Liver (tissue), 9 donors: ENCODE results near the gene CD300H. TPM values are rescaled to one million over a fixed set of nuclear protein-coding genes. Genes with fewer than 3 reads are reported as not detected.

Experiments
- DNase-seq: peaks from one replicate; pipeline ENCODE4 v3.0.0-alpha.2; 2017; ENCODE audit warnings: low spot score
- H3K27ac ChIP-seq, 2 donors: one replicate each; pipeline ENCODE4 v1.7.0; 2013; ENCODE audit warnings: inconsistent platforms in 2 of 2, low read length in 2 of 2, control low read depth in 1 of 2, low read depth in 1 of 2, mild to moderate bottlenecking in 1 of 2
- H3K27me3 ChIP-seq, 4 donors: one replicate each; pipeline versions ENCODE4 v1.6.1 to v1.7.0; 2013; ENCODE audit warnings: low read length in 3 of 4, inconsistent platforms in 1 of 4, mild to moderate bottlenecking in 1 of 4, moderate library complexity in 1 of 4; ENCODE audit not compliant: control insufficient read depth in 4 of 4, insufficient read depth in 4 of 4
- H3K36me3 ChIP-seq, 4 donors: one replicate each; pipeline versions ENCODE4 v1.6.1 to v1.7.0; 2013; ENCODE audit warnings: low read length in 3 of 4, mild to moderate bottlenecking in 3 of 4, low read depth in 1 of 4, moderate library complexity in 1 of 4; ENCODE audit not compliant: control insufficient read depth in 4 of 4, insufficient read depth in 3 of 4
- H3K4me1 ChIP-seq, 4 donors: one replicate each; pipeline versions ENCODE4 v1.6.1 to v1.7.0; 2013; ENCODE audit warnings: low read length in 3 of 4, mild to moderate bottlenecking in 3 of 4, moderate library complexity in 1 of 4; ENCODE audit not compliant: control insufficient read depth in 4 of 4, insufficient read depth in 4 of 4
- H3K4me3 ChIP-seq, 3 donors: one replicate each; pipeline versions ENCODE4 v1.6.1 to v1.7.0; 2013; ENCODE audit warnings: low read length in 3 of 3, control low read depth in 1 of 3, low read depth in 1 of 3, mild to moderate bottlenecking in 1 of 3
- H3K9ac ChIP-seq, 2 donors: one replicate each; pipeline ENCODE4 v1.7.0; 2013; ENCODE audit warnings: low read length in 2 of 2, mild to moderate bottlenecking in 2 of 2, moderate library complexity in 2 of 2, control low read depth in 1 of 2, low read depth in 1 of 2
- H3K9me3 ChIP-seq, 4 donors: one replicate each; pipeline versions ENCODE4 v1.6.1 to v1.7.0; 2013; ENCODE audit warnings: low read length in 3 of 4; ENCODE audit not compliant: control insufficient read depth in 4 of 4
- EGR1 ChIP-seq, 2 donors: IDR thresholded peaks; 2 replicates each; pipeline ENCODE4 v1.6.1; 2016 to 2018; ENCODE audit warnings: antibody characterized with exemption in 2 of 2, low read depth in 2 of 2
- FOXA1 ChIP-seq: IDR thresholded peaks from 2 replicates; pipeline ENCODE4 v1.6.1; 2016; ENCODE audit warnings: antibody characterized with exemption
- FOXA2 ChIP-seq: IDR thresholded peaks from 2 replicates; pipeline ENCODE4 v1.6.1; 2016; ENCODE audit warnings: antibody characterized with exemption
- GABPA ChIP-seq, 2 donors: IDR thresholded peaks in 1 of 2; conservative IDR thresholded peaks in 1 of 2; 2 replicates each; pipeline ENCODE4 v1.6.1; 2016; ENCODE audit warnings: antibody characterized with exemption in 2 of 2, mild to moderate bottlenecking in 1 of 2, moderate library complexity in 1 of 2
- HNF4A ChIP-seq, 2 donors: conservative IDR thresholded peaks; 2 replicates each; pipeline ENCODE4 v1.6.1; 2016; ENCODE audit warnings: antibody characterized with exemption in 2 of 2, mild to moderate bottlenecking in 2 of 2
- HNF4G ChIP-seq: IDR thresholded peaks from 2 replicates; pipeline ENCODE4 v1.6.1; 2016; ENCODE audit warnings: antibody characterized with exemption
- JUND ChIP-seq, 2 donors: IDR thresholded peaks; 2 replicates each; pipeline ENCODE4 v1.6.1; 2016; ENCODE audit warnings: antibody characterized with exemption in 2 of 2
- NR2F2 ChIP-seq: IDR thresholded peaks from 2 replicates; pipeline ENCODE4 v1.6.1; 2016; ENCODE audit warnings: antibody characterized with exemption
- RXRA ChIP-seq, 2 donors: IDR thresholded peaks; 2 replicates each; pipeline ENCODE4 v1.6.1; 2017 to 2018; ENCODE audit warnings: antibody characterized with exemption in 2 of 2, mild to moderate bottlenecking in 1 of 2
- SP1 ChIP-seq: IDR thresholded peaks from 2 replicates; pipeline ENCODE4 v1.6.1; 2018; ENCODE audit warnings: antibody characterized with exemption, mild to moderate bottlenecking
- TAF1 ChIP-seq: conservative IDR thresholded peaks from 2 replicates; pipeline ENCODE4 v1.6.1; 2016; ENCODE audit warnings: antibody characterized with exemption, mild to moderate bottlenecking
- YY1 ChIP-seq: IDR thresholded peaks from 2 replicates; pipeline ENCODE4 v1.6.1; 2016; ENCODE audit warnings: antibody characterized with exemption, mild to moderate bottlenecking
- WGBS: extraction: QIAGEN DNeasy Blood & Tissue Kit; methylation state at CpG from one replicate; pipeline ENCODE4 v1.1.7; 2013; 5-methylcytosine and 5-hydroxymethylcytosine counted together
- polyA plus RNA-seq, 2 donors: library from polyadenylated mRNA; stranded (reverse) in 1 of 2; unstranded in 1 of 2; fragments of 200-250 nt in 1 of 2; fragments of >200 nt in 1 of 2; fragmentation: Nextera tagmentation in 1 of 2; extraction: Ambion mirVana in 1 of 2; gene quantifications; one replicate each; pipeline versions ENCODE4 v1.2.1 to v1.2.3, GENCODE V29; 2013 to 2015
- total RNA-seq, 2 donors: library from RNA; depleted of rRNA; stranded (reverse); fragments of >200 nt; gene quantifications; one replicate each; pipeline ENCODE4 v1.2.3, GENCODE V29; 2014
- TF ChIP-seq, protein P1 (sequence below): IDR thresholded peaks from 2 replicates; pipeline ENCODE4 v1.6.1; 2016; ENCODE audit warnings: antibody characterized with exemption
- TF ChIP-seq, protein P2 (sequence below): fragments of 150-350 bp; IDR thresholded peaks from 2 replicates; pipeline ENCODE4 v1.5.1; 2017; ENCODE audit warnings: improper control_type of control experiment, low read depth, low read length; ENCODE audit not compliant: missing input control
- TF ChIP-seq, protein P3 (sequence below): IDR thresholded peaks from 2 replicates; pipeline ENCODE4 v1.6.1; 2016; ENCODE audit warnings: antibody characterized with exemption
- TF ChIP-seq, protein P4 (sequence below): IDR thresholded peaks from 2 replicates; pipeline ENCODE4 v1.6.1; 2016; ENCODE audit warnings: antibody characterized with exemption, mild to moderate bottlenecking
- TF ChIP-seq, protein P5 (sequence below): IDR thresholded peaks from 2 replicates; pipeline ENCODE4 v1.6.1; 2016; ENCODE audit warnings: antibody characterized with exemption
- donor health status: healthy.
- donor health status: healthy.
- donor health status: healthy.
- donor health status: healthy.
- donor health status: healthy.

Gene CD300H
- total and polyA plus RNA-seq, 4 donors: 0.47 TPM; not detected in 3

DNA sequence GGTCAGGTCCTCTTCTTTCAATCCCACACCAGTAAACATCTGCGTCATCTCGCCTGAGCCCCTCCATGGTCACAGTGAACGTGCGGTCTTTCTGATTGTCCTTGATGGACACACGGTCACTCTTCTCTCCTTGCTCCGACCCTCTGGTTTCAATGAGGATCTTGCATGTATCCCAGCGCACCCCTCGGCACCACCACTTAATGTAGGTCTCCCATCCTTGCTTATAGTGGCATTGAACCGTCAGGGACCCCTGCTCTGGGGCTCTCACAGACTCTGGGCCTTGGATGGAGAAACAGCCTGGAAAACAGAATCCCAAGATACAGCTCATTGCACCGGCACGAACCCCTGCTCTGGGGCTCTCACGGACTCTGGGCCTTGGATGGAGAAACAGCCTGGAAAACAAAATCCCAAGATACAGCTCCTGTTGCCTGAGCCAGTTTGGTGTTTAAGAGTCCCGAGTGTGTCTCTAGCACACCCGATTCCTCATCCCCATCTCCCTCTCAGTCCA, 41.5 kb downstream of the CD300H start:
- peak; percentile 19 for DNase-seq
- no peaks in the 10 kb centered on the region for H3K36me3 ChIP-seq
- no peak overlapping the region for H3K9ac ChIP-seq
- no peak overlapping the region for H3K27ac ChIP-seq
- no peaks in the 10 kb centered on the region for H3K4me1 ChIP-seq
- no peak for TF ChIP-seq FOXA1
- TF ChIP-seq FOXA2: no peak
- TF ChIP-seq, protein P1, sequence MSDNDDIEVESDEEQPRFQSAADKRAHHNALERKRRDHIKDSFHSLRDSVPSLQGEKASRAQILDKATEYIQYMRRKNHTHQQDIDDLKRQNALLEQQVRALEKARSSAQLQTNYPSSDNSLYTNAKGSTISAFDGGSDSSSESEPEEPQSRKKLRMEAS: no peak
- 84% methylated on average over 14 of the region's 14 CpGs for WGBS
- H3K27me3 ChIP-seq: peaks cover 0 to 3% (median 0%) of the 10 kb centered on the region in 4 donors
- no peaks in the 10 kb centered on the region for H3K9me3 ChIP-seq
- no peak overlapping the region for H3K4me3 ChIP-seq

DNA sequence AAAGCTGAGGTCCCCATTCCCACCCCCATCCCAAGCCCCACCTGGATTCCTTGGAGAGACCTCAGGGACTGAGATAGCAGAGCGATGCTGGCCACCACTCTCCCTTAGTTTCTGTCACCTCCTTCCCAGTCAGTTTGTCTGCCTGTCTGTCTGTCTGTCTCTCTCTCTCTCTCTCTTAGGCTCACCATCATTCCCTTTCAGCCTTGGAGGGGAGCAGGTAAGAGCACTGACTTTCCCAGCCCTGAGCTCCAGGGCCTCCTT, 41.9 kb downstream of the CD300H start:
- no peak for DNase-seq
- Histone ChIP-seq H3K9ac (no peak overlapping the region), H3K27ac (no peak overlapping the region), H3K9me3 (no peaks in the 10 kb centered on the region), H3K36me3 (no peaks in the 10 kb centered on the region), H3K4me1 (no peaks in the 10 kb centered on the region), H3K27me3 (peaks cover 0 to 3% (median 0%) of the 10 kb centered on the region in 4 donors), H3K4me3 (no peak overlapping the region)
- 82% methylated on average over 1 of the region's 1 CpG for WGBS
- TF ChIP-seq, protein P2, sequence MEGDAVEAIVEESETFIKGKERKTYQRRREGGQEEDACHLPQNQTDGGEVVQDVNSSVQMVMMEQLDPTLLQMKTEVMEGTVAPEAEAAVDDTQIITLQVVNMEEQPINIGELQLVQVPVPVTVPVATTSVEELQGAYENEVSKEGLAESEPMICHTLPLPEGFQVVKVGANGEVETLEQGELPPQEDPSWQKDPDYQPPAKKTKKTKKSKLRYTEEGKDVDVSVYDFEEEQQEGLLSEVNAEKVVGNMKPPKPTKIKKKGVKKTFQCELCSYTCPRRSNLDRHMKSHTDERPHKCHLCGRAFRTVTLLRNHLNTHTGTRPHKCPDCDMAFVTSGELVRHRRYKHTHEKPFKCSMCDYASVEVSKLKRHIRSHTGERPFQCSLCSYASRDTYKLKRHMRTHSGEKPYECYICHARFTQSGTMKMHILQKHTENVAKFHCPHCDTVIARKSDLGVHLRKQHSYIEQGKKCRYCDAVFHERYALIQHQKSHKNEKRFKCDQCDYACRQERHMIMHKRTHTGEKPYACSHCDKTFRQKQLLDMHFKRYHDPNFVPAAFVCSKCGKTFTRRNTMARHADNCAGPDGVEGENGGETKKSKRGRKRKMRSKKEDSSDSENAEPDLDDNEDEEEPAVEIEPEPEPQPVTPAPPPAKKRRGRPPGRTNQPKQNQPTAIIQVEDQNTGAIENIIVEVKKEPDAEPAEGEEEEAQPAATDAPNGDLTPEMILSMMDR: no peak
- TF ChIP-seq YY1: no peak
- TF ChIP-seq, protein P3, sequence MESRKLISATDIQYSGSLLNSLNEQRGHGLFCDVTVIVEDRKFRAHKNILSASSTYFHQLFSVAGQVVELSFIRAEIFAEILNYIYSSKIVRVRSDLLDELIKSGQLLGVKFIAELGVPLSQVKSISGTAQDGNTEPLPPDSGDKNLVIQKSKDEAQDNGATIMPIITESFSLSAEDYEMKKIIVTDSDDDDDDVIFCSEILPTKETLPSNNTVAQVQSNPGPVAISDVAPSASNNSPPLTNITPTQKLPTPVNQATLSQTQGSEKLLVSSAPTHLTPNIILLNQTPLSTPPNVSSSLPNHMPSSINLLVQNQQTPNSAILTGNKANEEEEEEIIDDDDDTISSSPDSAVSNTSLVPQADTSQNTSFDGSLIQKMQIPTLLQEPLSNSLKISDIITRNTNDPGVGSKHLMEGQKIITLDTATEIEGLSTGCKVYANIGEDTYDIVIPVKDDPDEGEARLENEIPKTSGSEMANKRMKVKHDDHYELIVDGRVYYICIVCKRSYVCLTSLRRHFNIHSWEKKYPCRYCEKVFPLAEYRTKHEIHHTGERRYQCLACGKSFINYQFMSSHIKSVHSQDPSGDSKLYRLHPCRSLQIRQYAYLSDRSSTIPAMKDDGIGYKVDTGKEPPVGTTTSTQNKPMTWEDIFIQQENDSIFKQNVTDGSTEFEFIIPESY: no peak
- TF ChIP-seq TAF1: no peak
- TF ChIP-seq JUND (IDR thresholded peaks at IDR 0.05): no peak
- TF ChIP-seq HNF4G: no peak
- TF ChIP-seq RXRA (IDR thresholded peaks at IDR 0.05): no peak
- no peak for TF ChIP-seq SP1
- TF ChIP-seq, protein P4, sequence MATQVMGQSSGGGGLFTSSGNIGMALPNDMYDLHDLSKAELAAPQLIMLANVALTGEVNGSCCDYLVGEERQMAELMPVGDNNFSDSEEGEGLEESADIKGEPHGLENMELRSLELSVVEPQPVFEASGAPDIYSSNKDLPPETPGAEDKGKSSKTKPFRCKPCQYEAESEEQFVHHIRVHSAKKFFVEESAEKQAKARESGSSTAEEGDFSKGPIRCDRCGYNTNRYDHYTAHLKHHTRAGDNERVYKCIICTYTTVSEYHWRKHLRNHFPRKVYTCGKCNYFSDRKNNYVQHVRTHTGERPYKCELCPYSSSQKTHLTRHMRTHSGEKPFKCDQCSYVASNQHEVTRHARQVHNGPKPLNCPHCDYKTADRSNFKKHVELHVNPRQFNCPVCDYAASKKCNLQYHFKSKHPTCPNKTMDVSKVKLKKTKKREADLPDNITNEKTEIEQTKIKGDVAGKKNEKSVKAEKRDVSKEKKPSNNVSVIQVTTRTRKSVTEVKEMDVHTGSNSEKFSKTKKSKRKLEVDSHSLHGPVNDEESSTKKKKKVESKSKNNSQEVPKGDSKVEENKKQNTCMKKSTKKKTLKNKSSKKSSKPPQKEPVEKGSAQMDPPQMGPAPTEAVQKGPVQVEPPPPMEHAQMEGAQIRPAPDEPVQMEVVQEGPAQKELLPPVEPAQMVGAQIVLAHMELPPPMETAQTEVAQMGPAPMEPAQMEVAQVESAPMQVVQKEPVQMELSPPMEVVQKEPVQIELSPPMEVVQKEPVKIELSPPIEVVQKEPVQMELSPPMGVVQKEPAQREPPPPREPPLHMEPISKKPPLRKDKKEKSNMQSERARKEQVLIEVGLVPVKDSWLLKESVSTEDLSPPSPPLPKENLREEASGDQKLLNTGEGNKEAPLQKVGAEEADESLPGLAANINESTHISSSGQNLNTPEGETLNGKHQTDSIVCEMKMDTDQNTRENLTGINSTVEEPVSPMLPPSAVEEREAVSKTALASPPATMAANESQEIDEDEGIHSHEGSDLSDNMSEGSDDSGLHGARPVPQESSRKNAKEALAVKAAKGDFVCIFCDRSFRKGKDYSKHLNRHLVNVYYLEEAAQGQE: no peak
- TF ChIP-seq NR2F2: no peak
- TF ChIP-seq GABPA (IDR thresholded peaks at IDR 0.05 in 1 of 2, conservative IDR thresholded peaks at IDR 0.05 in 1 of 2): no peak
- TF ChIP-seq FOXA2: no peak
- TF ChIP-seq, protein P1: no peak
- TF ChIP-seq HNF4A (conservative IDR thresholded peaks at IDR 0.05): no peak
- TF ChIP-seq EGR1 (IDR thresholded peaks at IDR 0.05; ENCODE audit: low read depth in 2 of 2): no peak
- TF ChIP-seq, protein P5, sequence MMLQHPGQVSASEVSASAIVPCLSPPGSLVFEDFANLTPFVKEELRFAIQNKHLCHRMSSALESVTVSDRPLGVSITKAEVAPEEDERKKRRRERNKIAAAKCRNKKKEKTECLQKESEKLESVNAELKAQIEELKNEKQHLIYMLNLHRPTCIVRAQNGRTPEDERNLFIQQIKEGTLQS: no peak
